Measurements from ENCODE around the gene SEZ6L. TPM values are rescaled to one million over a fixed set of nuclear protein-coding genes. Genes with fewer than 3 reads are reported as not detected.

Gene SEZ6L
- total RNA-seq, 1 experiment from 2014 or later = 0.13 TPM

DNA sequence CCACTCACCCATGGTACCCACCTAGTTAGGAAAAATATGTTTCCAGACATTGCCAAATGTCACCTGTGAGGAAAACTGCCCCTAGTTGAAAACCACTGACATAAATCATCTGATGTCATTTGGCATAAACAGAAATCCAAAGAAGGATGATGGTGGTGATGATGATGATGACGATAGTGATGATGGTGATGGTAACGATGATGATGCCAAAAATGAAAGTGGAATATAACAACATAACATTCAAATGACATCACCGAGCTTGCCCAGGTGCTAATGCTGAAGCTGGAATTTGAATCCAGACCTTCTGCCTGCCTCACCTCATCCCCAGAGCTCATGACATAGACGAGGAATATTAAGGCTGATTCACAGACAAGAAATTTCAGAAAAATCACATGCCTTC lies 167.5 kb downstream of the SEZ6L start:
- Histone ChIP-seq H3K79me2 (ENCODE audit: insufficient read depth, low read length) (no peaks in the 10 kb centered on the region), H3K4me1 (ENCODE audit: insufficient read depth, low read length) (no peaks in the 10 kb centered on the region), H3K23ac (ENCODE audit: insufficient read length, low read depth, low read length) (no peak overlapping the region), H3K23me2 (ENCODE audit: insufficient read length, low read depth, low read length, poor library complexity, severe bottlenecking) (no peaks in the 10 kb centered on the region), H3K56ac (ENCODE audit: insufficient read length, low read depth, low read length) (no peak overlapping the region), H2AFZ (ENCODE audit: low read length) (no peak overlapping the region), H2AK5ac (ENCODE audit: insufficient read length, low read length) (no peak overlapping the region), H2BK120ac (ENCODE audit: low read depth, low read length, poor library complexity, severe bottlenecking) (no peak overlapping the region), H3K4ac (ENCODE audit: low read depth, low read length) (no peak overlapping the region), H3T11ph (ENCODE audit: low read length) (no peak overlapping the region), H3K27me3 (ENCODE audit: insufficient read depth, low read length) (no peaks in the 10 kb centered on the region), H3K18ac (ENCODE audit: insufficient read length, low read depth, low read length) (no peak overlapping the region), H4K20me1 (ENCODE audit: control insufficient read depth, insufficient read depth, insufficient read length) (no peaks in the 10 kb centered on the region), H3K79me1 (ENCODE audit: insufficient read depth, low read depth, low read length, poor library complexity, severe bottlenecking) (no peaks in the 10 kb centered on the region), H2BK15ac (ENCODE audit: low read depth, low read length) (no peak overlapping the region), H2BK20ac (ENCODE audit: low read depth, low read length, poor library complexity, severe bottlenecking) (no peak overlapping the region), H2BK12ac (ENCODE audit: insufficient read length, low read depth, low read length) (no peak overlapping the region), H3K9me3 (ENCODE audit: control insufficient read depth, low read depth, low read length) (no peaks in the 10 kb centered on the region), H4K91ac (ENCODE audit: insufficient read length, low read depth, low read length) (no peak overlapping the region), H3K14ac (ENCODE audit: insufficient read depth, low read length) (no peak overlapping the region), H3K9ac (ENCODE audit: extremely low read depth, insufficient read length, low read length) (no peak overlapping the region), H4K8ac (replicated peaks; ENCODE audit: insufficient read length, low read depth, low read length) (no peak overlapping the region), H3K27ac (ENCODE audit: insufficient read length, low read depth, low read length) (no peak overlapping the region), H3K4me2 (ENCODE audit: insufficient read depth, insufficient read length, low read length) (no peak overlapping the region), H2BK5ac (ENCODE audit: insufficient read length, low read length) (no peak overlapping the region), H4K5ac (ENCODE audit: insufficient read length, low read depth, low read length) (no peak overlapping the region)
- no CpG with 5 or more reads among the region's 4 CpGs for whole genome bisulfite sequencing (ENCODE audit: extremely low coverage, insufficient read length, low lambda C conversion rate)
- no peak overlapping the region for H3K4me3 Mint-ChIP-seq
- no peaks in the 10 kb centered on the region for H3K4me1 Mint-ChIP-seq
- no peaks in the 10 kb centered on the region for H3K9me3 Mint-ChIP-seq
- DNase-seq = no peak
- peaks cover 82% of the 10 kb centered on the region for H3K27me3 Mint-ChIP-seq (ENCODE audit: low read depth)
- H3K27ac Mint-ChIP-seq = no peak overlapping the region
- no peaks in the 10 kb centered on the region for H3K36me3 Mint-ChIP-seq (ENCODE audit: insufficient read depth in 1 of 3, low read depth in 3 of 3)
- TF ChIP-seq, protein P1, sequence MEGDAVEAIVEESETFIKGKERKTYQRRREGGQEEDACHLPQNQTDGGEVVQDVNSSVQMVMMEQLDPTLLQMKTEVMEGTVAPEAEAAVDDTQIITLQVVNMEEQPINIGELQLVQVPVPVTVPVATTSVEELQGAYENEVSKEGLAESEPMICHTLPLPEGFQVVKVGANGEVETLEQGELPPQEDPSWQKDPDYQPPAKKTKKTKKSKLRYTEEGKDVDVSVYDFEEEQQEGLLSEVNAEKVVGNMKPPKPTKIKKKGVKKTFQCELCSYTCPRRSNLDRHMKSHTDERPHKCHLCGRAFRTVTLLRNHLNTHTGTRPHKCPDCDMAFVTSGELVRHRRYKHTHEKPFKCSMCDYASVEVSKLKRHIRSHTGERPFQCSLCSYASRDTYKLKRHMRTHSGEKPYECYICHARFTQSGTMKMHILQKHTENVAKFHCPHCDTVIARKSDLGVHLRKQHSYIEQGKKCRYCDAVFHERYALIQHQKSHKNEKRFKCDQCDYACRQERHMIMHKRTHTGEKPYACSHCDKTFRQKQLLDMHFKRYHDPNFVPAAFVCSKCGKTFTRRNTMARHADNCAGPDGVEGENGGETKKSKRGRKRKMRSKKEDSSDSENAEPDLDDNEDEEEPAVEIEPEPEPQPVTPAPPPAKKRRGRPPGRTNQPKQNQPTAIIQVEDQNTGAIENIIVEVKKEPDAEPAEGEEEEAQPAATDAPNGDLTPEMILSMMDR (conservative IDR thresholded peaks at IDR 0.05) = no peak
